HG02588 (cell line): ENCODE results near the gene ZBTB12.
"Not testable (repeated sequence)": the region's sequence is repeated elsewhere in the genome, so short reads cannot be mapped to it uniquely, and the experiment has no call there.

Source experiments
- ATAC-seq: cut with Tn5 transposase; IDR thresholded peaks from one replicate; pipeline ENCODE4 v1.9.1; 2021; ENCODE audit warnings: mild to moderate bottlenecking, moderate library complexity; ENCODE audit not compliant: unreplicated experiment

ZBTB12 gene

DNA sequence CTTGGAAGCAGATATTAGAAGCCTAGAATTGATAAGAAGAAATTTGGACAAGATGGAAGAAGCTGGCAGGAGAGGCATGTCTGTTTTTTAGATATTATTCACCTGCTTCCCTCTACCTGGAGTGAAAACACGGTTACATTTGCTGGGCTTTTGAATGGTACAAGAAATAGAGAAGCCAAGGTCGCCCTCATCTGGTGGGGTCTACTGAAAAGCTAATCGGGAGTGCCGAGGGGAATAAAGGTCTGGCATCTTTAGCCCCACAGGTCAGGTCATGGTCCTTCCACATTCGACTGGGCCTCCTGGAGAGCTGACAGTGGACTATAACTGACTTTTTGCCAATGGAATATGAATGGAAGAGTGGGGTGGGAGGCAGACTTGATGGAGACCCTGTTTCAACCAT, 21.1 kb upstream of the ZBTB12 start:
- ATAC-seq: no peak

GRCh38 chr6:31920811-31921210, 18.9 kb upstream of the ZBTB12 start:
- no peak for ATAC-seq

DNA sequence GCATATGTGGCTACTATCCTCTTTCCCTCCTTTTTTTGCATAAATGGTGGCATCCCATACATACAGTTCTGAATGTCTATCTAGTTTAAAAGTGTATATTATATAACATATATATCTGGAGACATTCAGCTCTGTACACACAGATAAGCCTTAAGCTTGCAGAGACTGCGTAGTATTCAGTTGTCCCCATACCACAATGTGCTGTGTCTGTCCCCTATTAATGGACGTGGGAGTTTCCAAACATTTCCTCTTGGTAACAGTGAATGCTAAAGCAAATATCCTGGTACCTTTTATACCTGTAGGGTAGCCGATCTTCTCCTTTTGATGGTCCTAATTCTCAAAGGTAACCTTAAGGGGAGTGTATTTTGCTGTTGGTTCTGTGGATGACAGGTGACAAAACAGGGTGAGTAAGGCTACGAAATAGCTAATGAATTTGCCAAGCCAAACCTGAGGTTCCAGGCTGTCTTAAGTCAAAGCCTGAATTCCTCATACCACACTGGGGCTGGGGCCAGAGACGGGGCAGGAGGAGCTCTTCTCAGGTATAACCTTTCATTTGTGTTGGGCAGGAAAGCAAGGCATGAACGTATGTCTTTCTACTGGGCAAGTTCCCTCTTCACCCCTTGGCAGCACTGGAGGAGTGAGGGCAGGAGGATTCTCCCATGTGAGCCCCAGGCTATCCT, 17.9 kb upstream of the ZBTB12 start:
- ATAC-seq: no peak

DNA sequence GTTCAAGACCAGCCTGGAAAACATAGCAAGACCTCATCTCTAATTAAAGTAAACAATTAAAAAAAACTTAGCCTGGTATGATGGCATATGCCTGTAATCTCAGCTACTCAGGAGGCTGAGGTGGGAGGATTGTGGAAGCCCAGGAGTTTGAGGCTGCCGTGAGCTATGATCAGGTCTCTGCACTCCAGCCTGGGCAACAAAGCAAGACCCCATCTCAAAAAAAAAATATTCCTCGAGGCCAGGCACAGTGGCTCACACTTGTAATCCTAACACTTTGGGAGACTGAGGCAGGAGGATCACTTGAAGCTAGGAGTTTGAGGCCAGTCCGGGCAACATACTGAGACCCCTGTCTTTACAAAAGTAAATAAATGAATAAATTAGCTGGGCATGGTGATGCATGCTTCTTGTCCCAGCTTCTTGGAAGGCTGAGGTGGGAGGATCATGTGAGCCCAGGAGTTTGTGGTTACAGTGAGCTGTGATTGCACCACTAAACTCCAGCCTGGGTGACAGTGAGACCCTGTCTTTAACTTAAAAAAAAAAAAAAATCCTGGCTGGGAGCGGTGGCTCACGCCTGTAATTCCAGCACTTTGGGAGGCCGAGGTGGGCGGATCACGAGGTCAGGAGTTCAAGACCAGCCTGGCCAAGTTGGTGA, 16.3 kb upstream of the ZBTB12 start:
- no peak for ATAC-seq

DNA sequence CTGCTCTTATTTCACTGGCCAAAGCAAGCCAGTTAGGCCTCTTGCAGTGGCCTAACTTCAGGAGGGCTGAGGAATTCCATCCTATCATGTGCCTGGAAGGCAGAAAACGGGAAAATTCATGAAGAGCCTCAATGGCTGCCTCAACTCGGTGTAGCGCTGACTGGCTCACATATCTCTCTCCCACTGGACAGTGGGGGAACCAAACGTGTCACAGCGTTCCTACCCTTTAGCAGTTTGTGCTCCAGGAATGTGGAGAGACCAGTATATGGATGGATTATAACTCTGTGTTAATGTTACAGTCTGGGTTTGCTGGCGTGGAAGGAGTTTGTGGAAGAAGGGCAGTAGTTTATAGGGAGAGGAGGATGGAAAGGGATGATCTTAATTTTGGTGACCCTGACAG, 13.9 kb upstream of the ZBTB12 start:
- ATAC-seq: no peak

DNA sequence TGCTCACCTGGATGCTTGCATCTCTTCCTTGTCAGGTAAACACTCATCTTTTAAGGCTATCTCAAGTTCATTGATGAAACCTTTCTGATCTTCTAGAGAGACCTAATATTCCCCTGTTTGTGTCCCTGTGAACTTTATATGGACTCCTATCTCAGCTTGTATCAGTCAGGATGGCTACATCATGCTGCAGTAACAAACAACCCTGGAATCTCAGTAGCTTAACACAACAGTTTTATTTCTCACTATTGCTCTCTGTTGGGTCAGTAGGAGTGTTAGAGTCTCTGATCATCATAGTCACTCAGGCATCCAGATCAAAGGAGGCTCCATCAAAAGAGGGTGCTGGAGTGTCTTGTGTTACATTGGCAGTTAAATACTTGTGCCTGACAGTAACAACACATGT, 13.5 kb upstream of the ZBTB12 start:
- no peak for ATAC-seq

DNA sequence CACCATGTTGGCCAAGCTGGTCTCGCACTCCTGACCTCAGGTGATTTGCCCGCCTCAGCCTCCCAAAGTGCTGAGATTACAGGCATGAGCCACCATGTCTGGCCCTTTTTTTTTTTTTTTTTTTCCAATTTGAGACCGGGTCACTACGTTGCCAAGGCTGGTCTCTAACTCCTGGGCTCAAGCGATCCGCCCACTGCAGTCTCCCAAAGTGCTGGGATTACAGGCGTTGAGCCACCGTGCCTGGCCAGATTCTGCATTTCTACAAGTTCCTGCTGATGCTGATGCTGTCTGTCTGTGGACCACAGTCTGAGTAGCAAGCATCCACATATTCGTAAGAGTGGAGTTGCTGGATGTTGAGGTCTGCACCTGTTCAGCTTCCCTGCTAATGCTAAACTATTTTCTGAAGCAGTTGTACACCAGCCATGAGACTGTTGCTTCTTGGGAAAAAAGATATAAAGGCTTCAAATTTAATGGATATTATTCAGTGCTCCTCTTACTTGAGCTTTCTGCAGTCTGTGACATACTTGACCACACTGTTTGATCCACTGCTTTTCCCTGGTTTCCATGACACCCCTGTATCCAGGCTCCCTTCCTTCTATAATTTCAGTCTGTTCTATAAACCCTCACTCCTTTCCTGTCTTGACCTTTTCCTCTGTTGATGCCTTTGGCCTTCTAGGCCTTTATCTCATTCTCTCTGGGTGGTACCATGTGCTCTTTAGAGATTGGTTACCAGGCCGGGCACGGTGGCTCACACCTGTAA, 10.1 kb upstream of the ZBTB12 start:
- no peak for ATAC-seq

- ATAC-seq: not testable (repeated sequence)
Observed at GRCh38 chr6:31909298-31909697, 7.4 kb upstream of the ZBTB12 start.

DNA sequence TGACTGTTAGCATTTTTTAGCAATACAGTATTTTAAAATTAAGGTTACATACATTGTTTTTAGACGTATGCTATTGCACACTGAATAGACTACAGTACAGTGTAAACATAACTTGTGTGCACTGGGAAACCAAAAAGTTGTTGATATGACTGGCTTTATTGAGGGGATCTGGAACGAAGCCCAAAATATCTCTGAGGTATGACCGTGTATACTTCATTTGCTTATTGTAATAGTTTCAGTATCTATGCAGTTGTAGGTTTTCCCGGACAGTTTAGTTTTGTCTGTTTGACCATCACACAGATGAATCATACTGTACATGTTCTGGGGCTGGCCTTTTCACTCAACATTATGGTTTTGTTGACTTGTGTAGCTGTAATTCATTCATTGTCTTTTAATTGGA, 6.9 kb upstream of the ZBTB12 start:
- ATAC-seq: no peak

DNA sequence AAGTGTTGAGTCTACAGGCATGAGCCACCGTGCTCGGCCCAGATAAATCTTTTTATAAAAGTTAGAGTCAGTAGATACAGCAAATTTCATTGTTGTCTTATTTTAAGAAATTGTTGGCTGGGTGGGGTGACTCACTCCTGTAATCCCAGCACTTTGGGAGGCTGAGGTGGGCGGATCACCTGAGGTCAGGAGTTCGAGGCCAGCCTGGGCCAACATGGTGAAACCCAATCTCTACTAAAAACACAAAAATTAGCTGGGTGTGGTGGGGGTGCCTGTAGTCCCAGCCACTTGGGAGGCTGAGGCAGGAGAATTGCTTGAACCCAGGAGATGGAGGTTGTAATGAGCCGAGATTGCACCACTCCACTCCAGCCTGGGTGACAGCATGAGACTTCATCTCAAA, 6.4 kb upstream of the ZBTB12 start:
- not testable (repeated sequence) for ATAC-seq

- ATAC-seq: no peak
Observed at GRCh38 chr6:31907158-31907813, 5.4 kb upstream of the ZBTB12 start.

- not testable (repeated sequence) for ATAC-seq
Observed at GRCh38 chr6:31906727-31907126, 4.8 kb upstream of the ZBTB12 start.

GRCh38 chr6:31906122-31906521, 4.2 kb upstream of the ZBTB12 start:
- no peak for ATAC-seq

DNA sequence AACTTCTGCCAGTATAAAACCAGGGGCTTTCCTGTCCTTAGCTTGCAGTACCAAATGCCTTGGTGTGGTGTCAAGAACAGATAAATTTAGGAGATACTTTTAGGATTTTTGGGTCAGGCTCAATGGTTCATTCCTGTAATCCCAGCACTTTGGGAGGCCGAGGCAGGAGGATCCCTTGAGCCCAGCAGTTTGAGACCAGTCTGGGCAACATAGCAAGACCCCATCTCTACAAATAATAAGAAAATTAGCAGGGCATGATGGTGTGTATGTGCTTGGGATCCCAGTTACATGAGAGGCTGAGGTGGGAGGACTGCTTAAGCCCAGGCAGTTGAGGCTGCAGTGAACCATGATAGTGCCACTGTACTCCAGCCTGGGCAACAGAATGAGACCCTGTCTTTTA, 3.2 kb upstream of the ZBTB12 start:
- ATAC-seq: no peak

GRCh38 chr6:31903957-31904356, 2.1 kb upstream of the ZBTB12 start:
- ATAC-seq: no peak

GRCh38 chr6:31901415-31901952, 402 bp downstream of the ZBTB12 start:
- ATAC-seq: no peak

DNA sequence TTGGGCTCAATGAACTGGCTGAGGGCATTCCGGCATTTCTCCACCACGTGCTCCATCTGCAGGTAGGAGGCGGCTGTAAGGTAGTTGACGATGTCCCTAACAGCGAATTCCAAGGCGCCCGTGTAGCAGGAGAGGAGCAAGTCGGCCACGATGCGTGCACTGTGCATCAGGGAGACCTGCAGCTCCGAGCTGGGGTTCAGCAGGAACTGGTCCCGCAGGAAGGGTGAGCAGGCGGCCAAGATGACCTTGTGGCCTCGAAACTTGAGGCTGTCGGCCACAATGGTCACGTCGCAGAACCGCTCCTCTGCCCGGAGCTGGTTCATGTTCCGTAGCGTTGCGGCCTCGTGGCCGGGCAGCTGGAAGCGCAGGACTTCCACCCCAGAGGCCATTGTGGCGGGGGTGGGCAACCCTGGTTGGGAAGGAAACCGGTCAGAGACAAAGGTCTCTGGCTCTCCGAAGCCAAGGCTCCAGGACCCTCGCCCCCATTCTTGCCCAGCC, 920 bp downstream of the ZBTB12 start:
- no peak for ATAC-seq

DNA sequence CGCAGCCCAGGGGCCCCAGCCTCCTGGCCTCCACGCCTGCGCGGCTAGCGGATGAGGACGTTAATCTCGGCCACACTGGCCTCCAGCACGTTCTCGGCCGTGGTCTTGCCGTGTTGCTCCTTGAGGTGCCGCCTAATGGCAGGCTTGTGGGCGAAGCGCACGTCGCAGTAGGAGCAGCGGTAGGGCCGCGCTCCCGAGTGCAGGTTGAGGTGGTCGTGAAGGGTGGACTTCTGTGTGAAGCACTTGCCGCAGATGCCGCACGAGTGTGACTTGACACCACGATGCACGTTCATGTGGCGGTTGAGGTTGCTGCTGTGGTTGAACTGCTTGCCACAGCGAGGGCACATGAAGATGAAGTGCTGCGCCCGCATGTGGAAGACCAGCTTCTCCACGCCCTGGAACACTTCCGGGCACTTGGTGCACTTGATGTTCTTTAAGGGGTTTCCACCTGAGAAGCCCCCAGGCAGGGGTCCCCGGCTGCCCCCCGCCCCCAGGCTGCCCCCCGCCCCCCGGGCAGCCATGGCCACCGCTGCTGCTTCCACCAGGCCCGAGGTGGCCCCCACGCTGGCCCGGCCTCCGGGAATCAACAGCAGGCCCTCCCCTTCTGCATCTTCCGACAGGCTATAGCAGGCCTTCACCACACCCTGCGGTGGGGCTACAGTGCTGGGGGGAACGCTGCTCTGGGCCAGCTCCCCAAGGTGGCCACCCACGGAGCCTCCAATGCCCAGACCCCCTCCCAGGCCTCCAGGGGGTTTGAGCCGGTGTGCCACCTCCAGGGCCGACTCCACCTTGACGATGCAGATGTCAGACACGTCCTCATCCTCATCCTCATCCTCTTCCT, 1.8 kb downstream of the ZBTB12 start:
- ATAC-seq: no peak

GRCh38 chr6:31899215-31899614, 2.7 kb downstream of the ZBTB12 start:
- no peak for ATAC-seq

GRCh38 chr6:31898383-31899011, 3.4 kb downstream of the ZBTB12 start:
- no peak for ATAC-seq
